DND-41 (cell line): Measurements from ENCODE around the gene NAA80.

Experiments used
- ATAC-seq: fragments of 200-7000 bp; cut with Tn5 transposase; 3 replicates; pipeline ENCODE4 v1.9.1; 2021; ENCODE audit warnings: low read depth; ENCODE audit not compliant: insufficient read depth
- DNase-seq: peaks from one replicate; pipeline ENCODE4 v3.0.0-alpha.2; 2020
- H2AFZ ChIP-seq: 2 replicates; pipeline ENCODE4 v1.6.0; 2012; ENCODE audit warnings: low read depth, low read length
- H3K27ac ChIP-seq: 2 replicates; pipeline ENCODE4 v1.5.1; 2012; ENCODE audit warnings: low read length, inconsistent platforms
- H3K27me3 ChIP-seq: fragments of 200-600 bp; sonication (generic); 2 replicates; pipeline ENCODE4 v1.6.0; 2012; ENCODE audit warnings: low read length, mild to moderate bottlenecking, inconsistent platforms; ENCODE audit not compliant: insufficient read depth, poor library complexity
- H3K36me3 ChIP-seq: 2 replicates; pipeline ENCODE4 v1.5.1; 2012; ENCODE audit warnings: low read length, inconsistent platforms; ENCODE audit not compliant: insufficient read depth
- H3K4me1 ChIP-seq: 2 replicates; pipeline ENCODE4 v1.5.1; 2012; ENCODE audit warnings: mild to moderate bottlenecking, low read length; ENCODE audit not compliant: insufficient read depth
- H3K4me2 ChIP-seq: 2 replicates; pipeline ENCODE4 v1.6.0; 2012; ENCODE audit warnings: mild to moderate bottlenecking, moderate library complexity, low read length, inconsistent platforms; ENCODE audit not compliant: insufficient read depth
- H3K4me3 ChIP-seq, 2 experiments: fragments of 200-600 bp in 1 of 2; shearing (Covaris generic) in 1 of 2; 2 replicates each; pipeline ENCODE4 v1.5.1; 2012 to 2016; ENCODE audit warnings: inconsistent platforms in 2 of 2, low read length in 2 of 2, mild to moderate bottlenecking in 2 of 2, low read depth in 1 of 2, moderate library complexity in 1 of 2
- H3K79me2 ChIP-seq: 2 replicates; pipeline ENCODE4 v1.6.0; 2012; ENCODE audit warnings: low read length, inconsistent platforms; ENCODE audit not compliant: insufficient read depth
- H3K9ac ChIP-seq: 2 replicates; pipeline ENCODE4 v1.6.0; 2012; ENCODE audit warnings: low read depth, mild to moderate bottlenecking, inconsistent platforms, low read length, moderate library complexity
- H3K9me3 ChIP-seq: 2 replicates; pipeline ENCODE4 v1.5.1; 2012; ENCODE audit warnings: low read length, moderate library complexity, mild to moderate bottlenecking, inconsistent platforms; ENCODE audit not compliant: insufficient read depth, severe bottlenecking
- H4K20me1 ChIP-seq: 2 replicates; pipeline ENCODE4 v1.6.0; 2012; ENCODE audit warnings: low read length; ENCODE audit not compliant: insufficient read depth
- CTCF ChIP-seq: IDR thresholded peaks from 2 replicates; pipeline ENCODE4 v1.5.1; 2012; ENCODE audit warnings: borderline replicate concordance, low read length, moderate library complexity, mild to moderate bottlenecking; ENCODE audit not compliant: poor library complexity, severe bottlenecking; ENCODE audit errors: extremely low read depth
- EZH2 ChIP-seq: IDR thresholded peaks from 3 replicates; pipeline ENCODE4 v1.6.1; 2012; ENCODE audit warnings: borderline replicate concordance, low read depth, mild to moderate bottlenecking, moderate library complexity, low read length, inconsistent platforms; ENCODE audit not compliant: severe bottlenecking

NAA80 gene

GRCh38 chr3:50266836-50267235 is 32.4 kb downstream of the NAA80 start:
- Histone ChIP-seq H3K79me2 (no peaks in the 10 kb centered on the region), H4K20me1 (no peaks in the 10 kb centered on the region), H3K27me3 (no peaks in the 10 kb centered on the region), H2AFZ (no peak overlapping the region), H3K4me3 (no peak overlapping the region), H3K9ac (no peak overlapping the region), H3K27ac (no peak overlapping the region), H3K4me1 (no peaks in the 10 kb centered on the region), H3K36me3 (no peaks in the 10 kb centered on the region), H3K9me3 (no peaks in the 10 kb centered on the region), H3K4me2 (no peak overlapping the region)
- ATAC-seq (no peak), DNase-seq (no peak)
- TF ChIP-seq EZH2 (no peak), CTCF (no peak)

GRCh38 chr3:50266017-50266416 is 33.2 kb downstream of the NAA80 start:
- no peak overlapping the region for H3K27ac ChIP-seq
- H3K36me3 ChIP-seq, result no peaks in the 10 kb centered on the region
- H3K27me3 ChIP-seq, result no peaks in the 10 kb centered on the region
- H3K79me2 ChIP-seq, result no peaks in the 10 kb centered on the region
- no peak overlapping the region for H2AFZ ChIP-seq
- no peak for ATAC-seq
- peaks cover 4% of the 10 kb centered on the region for H3K4me1 ChIP-seq
- no peaks in the 10 kb centered on the region for H4K20me1 ChIP-seq
- TF ChIP-seq EZH2 (no peak), CTCF (no peak)
- no peak overlapping the region for H3K4me3 ChIP-seq
- no peak overlapping the region for H3K4me2 ChIP-seq
- DNase-seq, result no peak
- H3K9ac ChIP-seq, result no peak overlapping the region
- H3K9me3 ChIP-seq, result no peaks in the 10 kb centered on the region

- Histone ChIP-seq H3K27me3 (no peaks in the 10 kb centered on the region), H3K79me2 (no peaks in the 10 kb centered on the region), H4K20me1 (no peaks in the 10 kb centered on the region), H3K4me3 (no peak overlapping the region), H3K36me3 (no peaks in the 10 kb centered on the region), H3K4me2 (no peak overlapping the region), H3K9me3 (no peaks in the 10 kb centered on the region), H2AFZ (no peak overlapping the region), H3K9ac (no peak overlapping the region), H3K27ac (no peak overlapping the region), H3K4me1 (peaks cover 9% of the 10 kb centered on the region)
- DNase-seq (no peak), ATAC-seq (no peak)
- TF ChIP-seq EZH2, result no peak
- no peak for TF ChIP-seq CTCF
These were observed 33.6 kb downstream of the NAA80 start for GRCh38 chr3:50265571-50265970.

GRCh38 chr3:50264964-50265485 is 34.2 kb downstream of the NAA80 start:
- H3K4me3 ChIP-seq, result no peak overlapping the region
- DNase-seq (no peak), ATAC-seq (no peak)
- no peaks in the 10 kb centered on the region for H3K27me3 ChIP-seq
- H2AFZ ChIP-seq, result no peak overlapping the region
- H3K27ac ChIP-seq, result no peak overlapping the region
- no peak overlapping the region for H3K9ac ChIP-seq
- peaks cover 13% of the 10 kb centered on the region for H3K4me1 ChIP-seq
- H3K4me2 ChIP-seq, result no peak overlapping the region
- no peaks in the 10 kb centered on the region for H3K36me3 ChIP-seq
- no peaks in the 10 kb centered on the region for H3K79me2 ChIP-seq
- H3K9me3 ChIP-seq, result no peaks in the 10 kb centered on the region
- TF ChIP-seq EZH2 (no peak), CTCF (no peak)
- H4K20me1 ChIP-seq, result no peaks in the 10 kb centered on the region
